HT-29 (cell line): ENCODE results near the gene VWCE. TPM values are rescaled to one million over a fixed set of nuclear protein-coding genes. Genes with fewer than 3 reads are reported as not detected.

ENCODE experiments used
- DNase-seq: peaks from one replicate; pipeline ENCODE4 v3.0.0-alpha.2; 2015; ENCODE audit warnings: low spot score
- total RNA-seq: library from RNA; depleted of rRNA; stranded (reverse); fragments of >200 nt; shearing (Covaris generic); gene quantifications from 2 replicates; pipeline ENCODE4 v1.2.3, GENCODE V29; 2014; rRNA removed

The VWCE gene, protein sequence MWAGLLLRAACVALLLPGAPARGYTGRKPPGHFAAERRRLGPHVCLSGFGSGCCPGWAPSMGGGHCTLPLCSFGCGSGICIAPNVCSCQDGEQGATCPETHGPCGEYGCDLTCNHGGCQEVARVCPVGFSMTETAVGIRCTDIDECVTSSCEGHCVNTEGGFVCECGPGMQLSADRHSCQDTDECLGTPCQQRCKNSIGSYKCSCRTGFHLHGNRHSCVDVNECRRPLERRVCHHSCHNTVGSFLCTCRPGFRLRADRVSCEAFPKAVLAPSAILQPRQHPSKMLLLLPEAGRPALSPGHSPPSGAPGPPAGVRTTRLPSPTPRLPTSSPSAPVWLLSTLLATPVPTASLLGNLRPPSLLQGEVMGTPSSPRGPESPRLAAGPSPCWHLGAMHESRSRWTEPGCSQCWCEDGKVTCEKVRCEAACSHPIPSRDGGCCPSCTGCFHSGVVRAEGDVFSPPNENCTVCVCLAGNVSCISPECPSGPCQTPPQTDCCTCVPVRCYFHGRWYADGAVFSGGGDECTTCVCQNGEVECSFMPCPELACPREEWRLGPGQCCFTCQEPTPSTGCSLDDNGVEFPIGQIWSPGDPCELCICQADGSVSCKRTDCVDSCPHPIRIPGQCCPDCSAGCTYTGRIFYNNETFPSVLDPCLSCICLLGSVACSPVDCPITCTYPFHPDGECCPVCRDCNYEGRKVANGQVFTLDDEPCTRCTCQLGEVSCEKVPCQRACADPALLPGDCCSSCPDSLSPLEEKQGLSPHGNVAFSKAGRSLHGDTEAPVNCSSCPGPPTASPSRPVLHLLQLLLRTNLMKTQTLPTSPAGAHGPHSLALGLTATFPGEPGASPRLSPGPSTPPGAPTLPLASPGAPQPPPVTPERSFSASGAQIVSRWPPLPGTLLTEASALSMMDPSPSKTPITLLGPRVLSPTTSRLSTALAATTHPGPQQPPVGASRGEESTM
- not detected in 2 replicates for total RNA-seq

DNA sequence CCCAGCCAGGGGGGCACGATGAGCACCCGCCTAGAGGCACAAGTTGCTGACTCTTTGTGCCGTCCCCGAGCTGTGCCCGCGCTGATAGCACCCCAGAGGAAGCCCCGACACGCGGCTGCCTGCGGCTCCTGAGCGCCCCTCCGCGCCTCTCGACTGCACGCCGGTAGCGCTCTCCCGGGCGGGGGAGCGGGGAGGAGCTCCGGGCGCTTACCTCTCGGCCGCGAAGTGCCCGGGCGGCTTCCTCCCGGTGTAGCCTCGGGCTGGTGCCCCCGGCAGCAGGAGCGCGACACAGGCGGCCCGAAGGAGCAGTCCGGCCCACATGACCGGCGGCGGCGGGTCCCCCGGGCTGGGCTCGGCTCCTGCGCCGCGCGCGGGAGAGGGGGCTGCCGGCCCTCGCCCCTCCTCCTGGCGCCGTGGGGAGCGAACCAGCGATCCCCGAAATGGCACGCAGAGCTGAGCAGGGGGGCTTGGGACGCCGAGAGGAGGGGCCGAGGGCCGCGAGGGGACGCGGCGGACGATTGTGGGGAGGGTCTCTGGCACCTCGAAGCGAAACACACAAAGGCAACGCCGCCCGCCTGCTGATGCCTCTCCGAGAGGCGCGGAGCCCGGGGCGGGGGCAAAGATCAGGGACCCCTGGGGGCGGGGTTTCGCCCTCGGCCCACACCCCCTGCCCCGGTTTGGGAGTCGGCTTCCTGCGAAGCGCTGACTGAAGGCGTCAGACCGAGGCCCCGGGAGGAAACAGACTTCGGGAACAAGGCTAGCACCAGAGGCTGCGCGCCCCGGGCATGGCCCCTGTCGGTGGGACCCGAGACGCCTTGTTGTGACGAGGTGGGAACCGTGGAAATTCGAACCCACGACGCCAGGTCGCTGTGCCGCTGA is at the start of gene VWCE:
VWCE (minus strand) TSS at position 600 of the 879 bp plus-strand sequence; CDS start at position 321, 279 bp downstream.
- DNase-seq: peak; percentile 59

- no peak for DNase-seq
Measured at GRCh38 chr11:61343792-61344745, 49.0 kb upstream of the VWCE start.

DNA sequence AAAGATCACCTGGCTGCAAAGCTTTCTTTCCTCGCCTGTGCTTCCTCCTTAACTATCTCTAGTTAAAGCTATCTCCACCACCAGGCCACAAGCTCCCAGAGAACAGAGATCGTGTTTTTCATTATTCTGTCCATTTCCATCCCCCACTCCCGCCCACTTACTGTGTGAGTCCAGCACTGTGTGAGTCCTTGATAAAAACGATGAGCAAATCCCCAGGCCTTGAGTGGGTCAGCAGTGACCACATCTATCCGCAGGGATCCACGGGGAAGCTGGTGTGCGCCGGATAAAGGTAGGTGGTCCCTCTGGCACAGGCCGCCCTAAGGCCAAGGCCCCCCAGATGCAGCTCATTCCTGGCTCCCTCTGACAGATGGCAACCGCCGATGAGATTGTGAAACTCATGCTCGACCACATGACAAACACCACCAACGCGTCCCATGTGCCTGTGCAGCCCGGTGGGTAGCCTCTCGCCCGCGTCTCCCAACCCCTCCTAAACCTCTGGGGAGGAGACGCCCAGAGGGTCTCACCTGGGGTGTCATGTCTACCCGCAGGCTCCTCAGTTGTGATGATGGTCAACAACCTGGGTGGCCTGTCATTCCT is 47.2 kb upstream of the VWCE start:
- no peak for DNase-seq

GRCh38 chr11:61341706-61342105 is 46.6 kb upstream of the VWCE start:
- DNase-seq: no peak

GRCh38 chr11:61340979-61341378 is 45.9 kb upstream of the VWCE start:
- DNase-seq: no peak

- no peak for DNase-seq
Measured at GRCh38 chr11:61339490-61339878, 44.4 kb upstream of the VWCE start.

DNA sequence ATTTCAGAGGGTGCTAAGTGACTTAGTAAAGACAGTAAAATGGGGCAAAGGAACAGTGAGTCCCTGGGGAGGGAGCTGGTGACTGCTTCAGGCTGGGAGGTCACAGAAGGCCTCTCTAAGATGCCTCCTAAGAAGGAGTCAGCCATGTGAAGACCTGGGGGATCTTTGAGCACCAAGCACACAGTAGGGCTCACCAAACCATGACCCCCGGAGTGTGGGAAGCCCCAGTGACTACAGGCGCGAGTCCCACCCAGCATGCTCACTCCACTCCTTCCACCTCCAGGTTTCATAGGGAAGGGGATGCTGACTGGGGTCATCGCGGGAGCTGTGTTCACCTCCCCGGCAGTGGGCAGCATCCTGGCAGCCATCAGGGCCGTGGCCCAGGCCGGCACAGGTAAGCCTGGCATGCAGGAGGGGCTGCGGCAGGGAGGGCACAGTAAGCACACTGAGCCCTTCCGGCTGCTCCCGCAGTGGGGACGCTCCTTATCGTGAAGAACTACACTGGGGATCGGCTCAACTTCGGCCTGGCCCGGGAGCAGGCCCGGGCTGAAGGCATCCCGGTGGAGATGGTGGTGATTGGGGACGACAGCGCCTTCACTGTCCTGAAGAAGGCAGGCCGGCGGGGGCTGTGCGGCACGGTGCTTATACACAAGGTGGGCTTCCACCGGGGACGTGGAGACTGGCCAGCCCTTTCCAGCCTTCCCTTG is 43.8 kb upstream of the VWCE start:
- DNase-seq: no peak

DNA sequence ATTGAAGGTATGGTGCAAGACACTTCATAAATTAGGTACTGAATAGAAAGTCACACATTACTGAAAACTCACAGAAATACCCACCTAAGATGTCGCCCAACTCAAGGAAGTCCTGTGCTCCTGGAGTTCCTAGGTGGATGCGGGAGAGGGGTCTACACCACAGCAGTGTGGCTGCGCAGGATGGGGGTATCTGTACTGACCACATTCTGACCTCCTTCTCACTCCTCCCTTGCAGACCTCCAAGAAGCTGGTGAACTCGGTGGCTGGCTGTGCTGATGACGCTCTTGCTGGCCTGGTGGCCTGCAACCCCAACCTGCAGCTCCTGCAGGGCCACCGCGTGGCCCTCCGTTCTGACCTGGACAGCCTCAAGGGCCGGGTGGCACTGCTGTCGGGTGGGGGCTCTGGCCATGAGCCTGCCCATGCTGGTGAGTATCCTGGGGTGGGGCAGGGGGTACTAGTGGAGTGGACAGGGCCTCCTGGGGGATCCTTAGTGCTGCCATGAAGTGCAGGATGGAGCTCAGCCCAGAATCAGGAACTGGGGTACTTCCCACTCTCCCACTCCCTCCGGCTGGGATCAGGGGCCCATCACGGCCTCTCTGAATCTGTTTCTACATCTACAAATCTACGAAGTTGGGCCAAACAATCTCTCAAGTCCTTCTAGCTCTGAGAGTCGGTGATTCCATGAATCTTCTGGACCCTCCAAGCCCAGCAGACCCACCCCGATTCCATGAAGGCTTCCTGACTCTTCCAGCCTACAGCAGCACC is 42.8 kb upstream of the VWCE start:
- DNase-seq: no peak

DNA sequence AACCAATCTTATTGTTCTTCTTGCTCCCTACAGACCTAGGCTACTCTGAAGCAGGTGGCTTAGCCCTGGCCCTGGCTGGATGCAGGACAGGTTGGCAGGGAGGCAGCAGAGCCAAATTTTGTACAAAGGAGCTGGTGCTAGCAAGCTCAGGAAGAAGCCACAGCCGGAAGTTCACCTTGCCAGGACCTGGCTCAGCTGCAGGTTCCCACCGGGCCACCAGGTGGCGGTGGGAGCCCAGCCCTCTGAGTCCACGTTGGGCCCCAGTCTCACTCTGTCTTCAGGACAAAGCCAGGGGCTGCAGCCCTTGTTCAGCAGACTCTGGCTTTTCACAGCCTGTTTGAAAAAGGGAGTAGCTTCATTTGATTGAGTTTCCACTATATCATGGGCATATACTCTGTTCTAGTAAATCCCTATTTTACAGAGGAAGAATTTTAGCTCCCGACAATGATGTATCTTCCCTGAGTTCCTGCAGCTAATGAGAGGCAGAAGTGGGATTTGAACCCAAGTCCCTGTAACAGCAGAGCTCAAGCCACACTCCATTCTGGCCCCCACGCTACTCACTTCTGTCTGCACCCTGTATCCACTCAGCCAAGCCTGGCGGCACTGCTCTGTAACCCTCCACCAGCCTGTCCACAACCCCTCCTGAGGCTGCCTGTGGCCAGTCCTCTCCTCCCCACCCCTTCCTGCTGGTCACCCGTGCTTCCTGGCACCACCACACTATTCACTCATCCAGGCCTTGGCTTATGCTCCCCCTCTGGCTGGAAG is 41.2 kb upstream of the VWCE start:
- DNase-seq: peak; percentile 97

DNA sequence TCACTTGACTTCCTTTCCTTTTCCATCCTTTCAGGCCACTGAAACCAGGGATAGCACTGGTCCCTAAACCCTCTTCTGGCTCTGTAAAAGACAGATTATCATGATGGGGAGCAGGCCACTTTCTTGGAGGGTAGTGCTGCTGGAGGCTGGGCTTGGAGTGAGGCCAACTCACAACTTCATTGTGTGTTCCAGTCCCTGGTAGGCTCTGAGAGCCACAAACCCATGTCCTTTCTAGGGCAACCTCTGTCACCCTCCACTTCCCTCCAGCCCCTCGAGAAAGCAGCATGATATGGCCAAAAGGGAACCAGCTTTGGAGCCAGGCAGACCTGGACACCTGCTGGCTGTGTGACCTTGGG is 40.2 kb upstream of the VWCE start:
- DNase-seq: no peak

DNA sequence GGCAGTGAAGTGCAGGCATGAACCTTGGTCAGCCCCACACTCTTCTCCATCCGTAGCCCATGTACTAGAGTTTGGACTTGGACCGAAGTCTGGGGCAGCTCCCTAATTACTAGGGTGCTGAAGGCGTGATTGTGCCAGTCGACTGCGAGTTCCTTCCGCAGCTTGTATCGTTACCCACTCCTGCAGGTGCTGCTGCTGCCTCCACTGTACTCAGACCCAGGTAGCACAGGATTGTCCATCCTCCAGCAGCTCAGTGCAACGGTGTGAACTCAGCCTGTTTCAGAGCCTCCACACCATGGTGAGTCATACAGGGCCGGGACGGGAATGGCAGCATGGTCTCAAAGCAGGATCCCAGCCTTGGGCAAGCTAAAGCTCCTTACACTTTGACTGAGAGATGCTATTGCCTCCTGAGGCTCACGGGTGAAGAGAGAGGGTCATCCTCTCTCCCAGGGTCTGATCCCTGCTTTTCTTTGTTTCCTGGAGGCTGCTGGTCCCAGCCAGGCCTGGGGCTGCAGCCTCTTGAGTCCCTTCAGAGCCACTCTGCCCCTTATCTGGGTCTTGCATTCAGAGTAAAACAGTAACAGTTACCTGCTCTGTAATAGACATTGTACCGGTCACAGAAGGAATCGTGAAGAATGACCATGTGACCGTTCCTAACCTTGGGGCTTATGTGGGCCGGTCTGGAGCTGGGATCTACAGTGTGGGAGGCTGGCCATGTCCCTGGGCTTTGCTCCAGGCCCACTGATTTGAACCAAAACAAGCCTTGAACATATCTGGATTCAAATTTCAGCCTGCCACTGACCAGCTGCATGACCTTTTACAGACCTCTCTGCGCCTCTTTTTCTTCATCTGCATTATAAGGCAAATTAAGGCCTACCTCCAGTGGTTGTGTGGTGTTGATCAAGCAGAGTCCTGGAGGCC is 39.6 kb upstream of the VWCE start:
- peak; percentile 16 for DNase-seq

DNA sequence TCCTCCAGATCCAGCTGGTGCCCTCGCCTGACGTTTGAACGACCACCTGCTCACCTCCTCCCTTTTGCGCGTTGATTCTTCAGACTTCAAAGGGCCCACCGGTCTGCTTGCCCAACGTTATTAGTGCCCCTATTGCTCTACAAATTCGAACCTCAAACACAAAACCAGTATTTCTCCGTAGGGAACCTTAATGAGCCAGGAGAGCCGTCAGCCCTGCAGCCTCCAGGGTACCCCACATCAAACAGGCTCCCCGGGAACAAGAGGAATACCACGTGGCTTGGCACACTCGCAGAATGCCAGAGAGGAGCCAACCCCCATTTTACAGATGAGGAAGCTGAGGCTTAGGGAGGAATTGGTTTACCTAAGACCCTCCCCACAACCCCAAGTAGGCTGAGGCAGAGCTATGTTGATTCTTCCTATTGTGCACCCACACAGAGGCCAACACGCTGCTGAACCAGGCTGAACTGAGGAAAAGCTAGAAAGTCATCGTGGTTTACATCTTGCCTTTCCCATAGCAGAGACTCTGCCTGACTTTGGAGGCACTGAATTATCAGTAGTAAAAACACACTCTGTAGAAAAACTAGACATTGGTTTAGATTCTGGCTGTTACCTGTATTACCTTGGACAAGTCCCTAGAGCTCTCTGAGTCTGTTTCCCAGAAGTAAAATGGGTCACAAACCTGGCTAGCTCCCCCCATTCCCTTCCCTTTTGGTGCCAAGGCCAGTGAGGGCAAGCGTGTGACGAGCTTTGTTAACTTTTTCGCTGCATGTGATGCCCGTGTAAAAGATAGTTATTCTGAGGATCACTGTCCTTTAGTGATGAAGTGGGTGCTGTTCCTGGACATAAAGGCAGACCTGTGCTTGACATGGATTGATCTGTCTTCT is 38.7 kb upstream of the VWCE start:
- no peak for DNase-seq

GRCh38 chr11:61332797-61333549 is 37.9 kb upstream of the VWCE start, which contains the start of the genes DDB1 and TKFC:
Gene DDB1 (minus strand): TSS chr11:61333105. CDS start chr11:61332968, 137 bp downstream.
Gene TKFC (plus strand): TSS chr11:61333228. CDS start chr11:61334729, 1,501 bp downstream.
- DNase-seq: peak; percentile 96

DNA sequence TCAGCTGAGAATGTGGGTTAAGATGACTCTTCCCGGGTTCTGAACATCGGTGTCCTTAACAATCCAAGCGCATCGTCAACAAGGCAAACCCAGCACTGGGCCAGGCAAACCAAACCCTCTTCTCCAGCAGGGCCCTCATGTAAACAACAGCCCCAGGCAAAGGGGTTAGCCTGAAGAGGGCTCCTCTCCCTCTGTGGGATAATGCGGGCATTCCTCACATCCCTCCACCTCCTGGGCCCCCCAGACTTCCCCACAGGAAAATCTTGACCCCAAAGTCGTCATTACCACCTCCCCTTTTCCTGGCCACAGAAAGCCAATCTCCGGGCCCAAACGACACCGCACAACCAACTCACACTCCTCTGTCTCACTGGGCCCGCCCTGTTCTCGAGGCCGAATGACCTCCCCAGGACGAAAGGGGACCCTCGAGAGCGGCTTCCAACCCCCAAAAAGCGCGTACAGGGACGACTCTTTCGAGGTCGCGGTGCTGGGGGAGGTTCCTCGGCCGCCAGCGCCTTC is 37.2 kb upstream of the VWCE start:
- peak; percentile 33 for DNase-seq
